ENCODE measurements around the gene EBF3. TPM values are rescaled to one million over a fixed set of nuclear protein-coding genes. Genes with fewer than 3 reads are reported as not detected.

The EBF3 gene
- total and polyA plus RNA-seq, 3 donors from 2014 or later: 4.0 to 7.6 (median 6.0) TPM

DNA sequence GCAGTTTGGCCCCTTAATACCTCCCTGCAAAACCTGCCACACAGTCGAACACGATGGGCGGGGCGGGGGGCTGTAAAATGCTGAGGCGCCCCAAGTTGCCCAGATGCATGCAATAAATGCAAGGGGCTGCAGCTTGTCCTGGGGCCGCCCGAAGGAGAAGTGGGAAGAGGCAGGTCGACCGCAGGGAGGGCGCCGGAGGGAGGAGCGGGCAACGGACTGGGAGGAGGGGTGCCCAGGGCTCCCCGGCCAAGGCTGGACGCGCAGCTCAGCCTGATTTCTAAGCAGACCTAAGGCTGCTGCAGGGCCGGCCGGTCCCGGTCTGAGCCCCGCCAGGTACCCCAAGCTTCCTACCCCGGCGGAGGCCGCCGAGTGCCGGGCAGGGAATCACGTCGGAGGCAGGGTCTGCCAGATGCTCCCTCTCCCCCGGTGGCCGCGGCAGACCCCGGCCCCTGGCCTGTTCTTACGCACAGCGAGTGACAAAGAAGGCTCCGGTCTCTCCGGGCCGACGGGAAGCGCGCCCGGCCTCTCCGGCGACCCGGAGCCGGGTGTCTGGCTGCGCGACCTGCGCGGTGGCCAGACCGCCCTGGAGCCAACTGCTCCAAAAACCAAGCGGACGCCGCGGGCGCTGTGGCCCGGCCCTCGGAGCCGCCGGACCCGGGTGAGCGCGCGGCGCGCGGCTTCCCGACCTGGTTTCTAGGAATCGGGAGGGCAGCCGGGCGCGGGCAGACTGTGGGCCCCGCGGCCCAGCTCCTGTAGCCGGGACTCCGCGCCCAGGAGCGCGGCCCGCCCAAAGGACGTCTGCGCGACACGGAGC is 744 bp upstream of the EBF3 start:
- Histone ChIP-seq H3K4me3 (peak overlapping the region; percentile 15 to 31), H3K36me3 (ENCODE audit: low read depth, missing control alignments) (no peaks in the 10 kb centered on the region), H3K9me3 (no peaks in the 10 kb centered on the region), H3K4me1 (no peaks in the 10 kb centered on the region), H3K27ac (no peak overlapping the region), H3K27me3 (peaks cover 5% of the 10 kb centered on the region)
- DNase-seq: no peak
- TF ChIP-seq POLR2A (IDR thresholded peaks at IDR 0.05) (no peak), CTCF (IDR thresholded peaks at IDR 0.05) (no peak)
- intact Hi-C loops (cut with DNase I; ENCODE audit: low total_unique reads): no loop called here
- 6 to 14% methylated on average over 25 to 82 of the region's 82 CpGs for WGBS, 2 donors

GRCh38 chr10:129962872-129963640 is 1.0 kb downstream of the EBF3 start:
- DNase-seq: no peak
- WGBS, 2 donors: 4 to 8% methylated on average over 49 to 75 of the region's 79 CpGs
- no peak for TF ChIP-seq CTCF (IDR thresholded peaks at IDR 0.05)
- no peak for TF ChIP-seq POLR2A (IDR thresholded peaks at IDR 0.05)
- H3K27ac ChIP-seq: peak overlapping the region in 1 of 2 donors; percentile 24
- no peaks in the 10 kb centered on the region for H3K4me1 ChIP-seq
- H3K36me3 ChIP-seq (ENCODE audit: low read depth, missing control alignments): no peaks in the 10 kb centered on the region
- H3K4me3 ChIP-seq: peak overlapping the region; percentile 45 to 52
- H3K9me3 ChIP-seq: no peaks in the 10 kb centered on the region
- peaks cover 5% of the 10 kb centered on the region for H3K27me3 ChIP-seq
- intact Hi-C loops (cut with DNase I; ENCODE audit: low total_unique reads): no loop called here

GRCh38 chr10:129962031-129962871 is 1.8 kb downstream of the EBF3 start:
- Histone ChIP-seq H3K27ac (no peak overlapping the region), H3K4me3 (no peak overlapping the region), H3K4me1 (no peaks in the 10 kb centered on the region), H3K27me3 (peaks cover 5% of the 10 kb centered on the region), H3K9me3 (no peaks in the 10 kb centered on the region), H3K36me3 (ENCODE audit: low read depth, missing control alignments) (no peaks in the 10 kb centered on the region)
- no peak for TF ChIP-seq CTCF (IDR thresholded peaks at IDR 0.05)
- TF ChIP-seq POLR2A (IDR thresholded peaks at IDR 0.05): no peak
- no peak for DNase-seq
- 22 to 32% methylated on average over 18 of the region's 18 CpGs for WGBS, 2 donors
- intact Hi-C loops (cut with DNase I; ENCODE audit: low total_unique reads): no loop called here

- H3K27ac ChIP-seq: no peak overlapping the region
- no peak for DNase-seq
- no peaks in the 10 kb centered on the region for H3K4me1 ChIP-seq
These were observed 2.8 kb downstream of the EBF3 start for GRCh38 chr10:129961157-129961701.

More at GRCh38 chr10:129961157-129961701, 2.8 kb downstream of the EBF3 start:
- no peaks in the 10 kb centered on the region for H3K9me3 ChIP-seq
- 28 to 33% methylated on average over 7 of the region's 7 CpGs for WGBS, 2 donors
- intact Hi-C loops (cut with DNase I; ENCODE audit: low total_unique reads): no loop called here
- no peak overlapping the region for H3K4me3 ChIP-seq
- peaks cover 5% of the 10 kb centered on the region for H3K27me3 ChIP-seq
- H3K36me3 ChIP-seq (ENCODE audit: low read depth, missing control alignments): no peaks in the 10 kb centered on the region
- TF ChIP-seq POLR2A (IDR thresholded peaks at IDR 0.05) (no peak), CTCF (IDR thresholded peaks at IDR 0.05) (no peak)
